Measurements from ENCODE around the gene SRCIN1. TPM values are rescaled to one million over a fixed set of nuclear protein-coding genes. Genes with fewer than 3 reads are reported as not detected.
A peak's percentile ranks its signal among the peaks of the same experiment; 100 is the strongest.

The SRCIN1 gene
- polyA plus RNA-seq, 2 donors: 2.2 to 2.5 TPM

- WGBS, 2 donors: 27 to 43% methylated on average over 5 of the region's 5 CpGs
- Histone ChIP-seq H3K4me1 (ENCODE audit: control insufficient read depth in 2 of 2, insufficient read depth in 2 of 2, low read length in 1 of 2) (peaks cover 3% of the 10 kb centered on the region in 2 donors), H3K27me3 (ENCODE audit: control insufficient read depth in 1 of 2, insufficient read depth in 2 of 2, low read length in 2 of 2) (peaks cover 0 to 16% of the 10 kb centered on the region in 2 donors), H3K4me3 (ENCODE audit: low read depth in 1 of 2, low read length in 2 of 2) (no peak overlapping the region), H3K9me3 (ENCODE audit: control insufficient read depth in 2 of 2, insufficient read depth in 1 of 2, low read depth in 1 of 2, low read length in 1 of 2) (no peaks in the 10 kb centered on the region), H3K36me3 (ENCODE audit: control insufficient read depth in 2 of 2, insufficient read depth in 2 of 2, low read length in 1 of 2) (no peaks in the 10 kb centered on the region), H3K27ac (ENCODE audit: low read depth in 2 of 2, low read length in 1 of 2) (no peak overlapping the region)
These were observed 30.0 kb downstream of the SRCIN1 start for GRCh38 chr17:38575781-38576180.

GRCh38 chr17:38574712-38575111 lies 31.0 kb downstream of the SRCIN1 start:
- Histone ChIP-seq H3K27ac (ENCODE audit: low read depth in 2 of 2, low read length in 1 of 2) (no peak overlapping the region), H3K9me3 (ENCODE audit: control insufficient read depth in 2 of 2, insufficient read depth in 1 of 2, low read depth in 1 of 2, low read length in 1 of 2) (no peaks in the 10 kb centered on the region), H3K27me3 (ENCODE audit: control insufficient read depth in 1 of 2, insufficient read depth in 2 of 2, low read length in 2 of 2) (peaks cover 0 to 16% of the 10 kb centered on the region in 2 donors), H3K4me3 (ENCODE audit: low read depth in 1 of 2, low read length in 2 of 2) (no peak overlapping the region), H3K36me3 (ENCODE audit: control insufficient read depth in 2 of 2, insufficient read depth in 2 of 2, low read length in 1 of 2) (no peaks in the 10 kb centered on the region), H3K4me1 (ENCODE audit: control insufficient read depth in 2 of 2, insufficient read depth in 2 of 2, low read length in 1 of 2) (peaks cover 0 to 3% of the 10 kb centered on the region in 2 donors)
- whole genome bisulfite sequencing, 2 donors: 63 to 73% methylated on average over 13 of the region's 13 CpGs

- Histone ChIP-seq H3K27me3 (ENCODE audit: control insufficient read depth in 1 of 2, insufficient read depth in 2 of 2, low read length in 2 of 2) (peaks cover 0 to 15% of the 10 kb centered on the region in 2 donors), H3K36me3 (ENCODE audit: control insufficient read depth in 2 of 2, insufficient read depth in 2 of 2, low read length in 1 of 2) (no peaks in the 10 kb centered on the region), H3K4me1 (ENCODE audit: control insufficient read depth in 2 of 2, insufficient read depth in 2 of 2, low read length in 1 of 2) (no peaks in the 10 kb centered on the region), H3K9me3 (ENCODE audit: control insufficient read depth in 2 of 2, insufficient read depth in 1 of 2, low read depth in 1 of 2, low read length in 1 of 2) (peaks cover 0 to 3% of the 10 kb centered on the region in 2 donors), H3K27ac (ENCODE audit: low read depth in 2 of 2, low read length in 1 of 2) (no peak overlapping the region), H3K4me3 (ENCODE audit: low read depth in 1 of 2, low read length in 2 of 2) (peak overlapping the region in 1 of 2 donors; percentile 45)
- 1 to 3% methylated on average over 25 to 61 of the region's 61 CpGs for WGBS, 2 donors
These were observed 32.9 kb downstream of the SRCIN1 start for GRCh38 chr17:38572669-38573365.

DNA sequence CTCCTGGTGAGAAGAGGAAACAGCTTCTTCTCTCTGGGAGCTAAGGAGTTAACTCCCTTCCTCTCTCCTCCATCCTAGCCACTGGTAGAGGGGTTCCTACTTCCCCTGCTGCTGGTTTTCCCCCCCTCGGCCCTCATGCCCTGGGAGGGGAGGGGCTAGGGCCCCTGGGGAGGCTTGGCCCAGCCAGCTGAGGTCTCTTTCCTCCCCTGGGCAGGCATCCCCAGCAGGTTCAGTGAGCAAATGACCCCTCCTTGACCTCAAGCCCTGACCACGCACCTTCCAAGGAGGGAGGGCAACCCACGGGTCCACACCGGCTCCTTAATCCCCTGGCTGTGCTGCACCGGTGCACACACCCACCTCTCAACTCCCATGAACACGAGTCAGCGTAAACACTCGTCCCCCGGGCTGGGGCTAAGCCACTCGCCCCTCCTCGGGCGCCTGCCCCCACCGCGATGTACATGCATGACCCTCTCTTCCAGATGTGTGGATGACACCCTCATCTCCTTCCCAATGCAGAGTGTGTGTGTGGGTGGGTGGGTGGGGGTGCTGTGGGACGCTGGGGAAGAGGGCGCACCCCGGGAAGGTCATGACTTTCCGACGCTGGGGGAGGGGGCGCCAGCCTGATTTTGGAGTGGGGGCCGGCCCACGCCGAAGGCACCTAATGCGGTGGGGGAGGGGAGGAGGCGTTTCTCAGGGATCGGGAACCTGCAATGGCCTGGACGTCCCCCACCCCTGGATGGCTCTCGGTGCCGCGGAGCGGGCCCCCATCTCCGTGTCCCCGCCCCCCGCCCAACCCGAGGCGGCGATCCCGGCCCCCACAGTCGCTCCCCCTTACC lies 33.7 kb downstream of the SRCIN1 start:
- 5 to 10% methylated on average over 21 to 39 of the region's 39 CpGs for WGBS, 2 donors
- Histone ChIP-seq H3K4me3 (ENCODE audit: low read depth in 1 of 2, low read length in 2 of 2) (peak overlapping the region in 1 of 2 donors; percentile 45), H3K9me3 (ENCODE audit: control insufficient read depth in 2 of 2, insufficient read depth in 1 of 2, low read depth in 1 of 2, low read length in 1 of 2) (peaks cover 0 to 3% of the 10 kb centered on the region in 2 donors), H3K27me3 (ENCODE audit: control insufficient read depth in 1 of 2, insufficient read depth in 2 of 2, low read length in 2 of 2) (peaks cover 0 to 11% of the 10 kb centered on the region in 2 donors), H3K27ac (ENCODE audit: low read depth in 2 of 2, low read length in 1 of 2) (no peak overlapping the region), H3K4me1 (ENCODE audit: control insufficient read depth in 2 of 2, insufficient read depth in 2 of 2, low read length in 1 of 2) (no peaks in the 10 kb centered on the region), H3K36me3 (ENCODE audit: control insufficient read depth in 2 of 2, insufficient read depth in 2 of 2, low read length in 1 of 2) (no peaks in the 10 kb centered on the region)

DNA sequence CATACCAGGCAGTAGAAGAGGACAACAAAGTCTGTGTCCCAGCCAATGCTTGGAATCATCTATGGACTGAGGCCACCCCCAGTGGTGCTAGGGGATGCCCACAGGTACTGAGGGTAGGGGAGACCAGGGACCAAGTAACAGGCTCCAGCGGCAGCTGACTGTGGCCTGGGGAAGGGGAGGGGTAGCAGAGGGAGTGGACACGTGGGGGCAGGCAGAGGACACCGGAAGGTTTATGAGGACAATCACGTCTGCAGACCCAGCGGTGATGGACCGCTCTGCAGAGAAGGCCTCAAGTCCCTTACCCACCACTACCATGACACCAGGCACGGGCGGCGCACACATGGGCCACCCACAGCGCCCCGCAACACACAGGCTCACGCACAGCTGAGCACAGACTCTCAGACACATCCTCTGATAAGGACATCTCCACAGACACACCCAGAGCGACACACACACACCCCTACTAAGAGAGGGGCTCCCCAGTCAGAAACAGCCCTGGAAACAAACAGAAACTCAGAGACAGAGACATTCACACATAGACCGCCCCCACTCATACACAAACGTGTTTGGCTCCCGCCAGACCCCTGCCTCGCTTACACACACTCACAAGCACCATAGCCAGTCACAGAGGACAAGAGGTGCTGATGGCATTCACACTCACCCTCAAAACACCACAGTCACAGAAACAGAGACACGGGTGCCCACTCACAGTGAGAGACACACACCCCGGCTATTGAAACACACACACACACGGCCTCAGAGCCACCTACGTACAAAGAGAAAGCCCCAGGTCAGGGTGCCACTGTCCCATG lies 35.8 kb downstream of the SRCIN1 start:
- H3K9me3 ChIP-seq (ENCODE audit: control insufficient read depth in 2 of 2, insufficient read depth in 1 of 2, low read depth in 1 of 2, low read length in 1 of 2): peaks cover 0 to 3% of the 10 kb centered on the region in 2 donors

DNA sequence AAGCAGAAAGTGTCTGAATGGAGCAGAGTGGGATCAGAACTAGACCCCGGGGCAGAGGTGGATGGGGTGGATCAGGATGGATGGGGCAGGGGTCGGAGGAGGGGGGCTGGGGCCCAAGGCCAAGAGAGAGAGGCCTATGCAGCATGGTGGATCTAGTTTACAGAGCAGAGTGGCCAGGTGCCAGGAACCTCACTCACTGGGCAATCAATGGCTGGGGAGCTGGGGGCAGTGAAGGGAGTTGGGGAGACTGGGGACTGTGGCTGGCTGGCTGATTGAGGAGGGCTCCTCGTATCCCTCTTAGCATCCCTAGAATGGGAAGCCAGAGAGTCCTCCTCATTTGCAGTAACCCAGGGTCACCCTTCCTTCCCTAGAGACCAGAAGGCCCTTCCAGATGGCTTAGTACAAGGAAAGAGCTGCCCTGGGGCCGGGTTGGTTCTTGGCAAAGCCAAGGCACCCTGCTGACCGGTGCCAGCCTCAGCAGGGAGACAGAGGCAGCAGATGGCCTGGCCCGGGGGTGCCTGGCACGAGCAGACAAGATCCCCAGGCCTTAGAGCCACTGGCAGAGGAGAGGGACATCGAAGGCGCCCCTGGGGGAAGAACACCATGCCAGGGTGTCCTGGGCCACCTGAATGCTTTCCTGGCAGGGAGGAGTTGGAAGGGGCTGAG lies 36.8 kb downstream of the SRCIN1 start:
- H3K4me1 ChIP-seq (ENCODE audit: control insufficient read depth in 2 of 2, insufficient read depth in 2 of 2, low read length in 1 of 2): no peaks in the 10 kb centered on the region
- no peaks in the 10 kb centered on the region for H3K36me3 ChIP-seq (ENCODE audit: control insufficient read depth in 2 of 2, insufficient read depth in 2 of 2, low read length in 1 of 2)
- 74 to 82% methylated on average over 9 of the region's 9 CpGs for WGBS, 2 donors
- peaks cover 0 to 19% of the 10 kb centered on the region in 2 donors for H3K27me3 ChIP-seq (ENCODE audit: control insufficient read depth in 1 of 2, insufficient read depth in 2 of 2, low read length in 2 of 2)
- H3K4me3 ChIP-seq (ENCODE audit: low read depth in 1 of 2, low read length in 2 of 2): no peak overlapping the region
- no peak overlapping the region for H3K27ac ChIP-seq (ENCODE audit: low read depth in 2 of 2, low read length in 1 of 2)
- peaks cover 0 to 3% of the 10 kb centered on the region in 2 donors for H3K9me3 ChIP-seq (ENCODE audit: control insufficient read depth in 2 of 2, insufficient read depth in 1 of 2, low read depth in 1 of 2, low read length in 1 of 2)

More for the DNA sequence above, 35.8 kb downstream of the SRCIN1 start:
- WGBS, 2 donors: 77 to 81% methylated on average over 21 of the region's 21 CpGs
- Histone ChIP-seq H3K4me1 (ENCODE audit: control insufficient read depth in 2 of 2, insufficient read depth in 2 of 2, low read length in 1 of 2) (no peaks in the 10 kb centered on the region), H3K4me3 (ENCODE audit: low read depth in 1 of 2, low read length in 2 of 2) (no peak overlapping the region), H3K27ac (ENCODE audit: low read depth in 2 of 2, low read length in 1 of 2) (no peak overlapping the region), H3K36me3 (ENCODE audit: control insufficient read depth in 2 of 2, insufficient read depth in 2 of 2, low read length in 1 of 2) (no peaks in the 10 kb centered on the region), H3K27me3 (ENCODE audit: control insufficient read depth in 1 of 2, insufficient read depth in 2 of 2, low read length in 2 of 2) (peaks cover 0 to 12% of the 10 kb centered on the region in 2 donors)

GRCh38 chr17:38568274-38568673 lies 37.5 kb downstream of the SRCIN1 start:
- Histone ChIP-seq H3K27me3 (ENCODE audit: control insufficient read depth in 1 of 2, insufficient read depth in 2 of 2, low read length in 2 of 2) (peaks cover 0 to 22% of the 10 kb centered on the region in 2 donors), H3K9me3 (ENCODE audit: control insufficient read depth in 2 of 2, insufficient read depth in 1 of 2, low read depth in 1 of 2, low read length in 1 of 2) (peaks cover 0 to 3% of the 10 kb centered on the region in 2 donors), H3K27ac (ENCODE audit: low read depth in 2 of 2, low read length in 1 of 2) (no peak overlapping the region), H3K4me1 (ENCODE audit: control insufficient read depth in 2 of 2, insufficient read depth in 2 of 2, low read length in 1 of 2) (peaks cover 0 to under 1% of the 10 kb centered on the region in 2 donors), H3K36me3 (ENCODE audit: control insufficient read depth in 2 of 2, insufficient read depth in 2 of 2, low read length in 1 of 2) (no peaks in the 10 kb centered on the region), H3K4me3 (ENCODE audit: low read depth in 1 of 2, low read length in 2 of 2) (no peak overlapping the region)
- 76 to 77% methylated on average over 6 of the region's 6 CpGs for WGBS, 2 donors

DNA sequence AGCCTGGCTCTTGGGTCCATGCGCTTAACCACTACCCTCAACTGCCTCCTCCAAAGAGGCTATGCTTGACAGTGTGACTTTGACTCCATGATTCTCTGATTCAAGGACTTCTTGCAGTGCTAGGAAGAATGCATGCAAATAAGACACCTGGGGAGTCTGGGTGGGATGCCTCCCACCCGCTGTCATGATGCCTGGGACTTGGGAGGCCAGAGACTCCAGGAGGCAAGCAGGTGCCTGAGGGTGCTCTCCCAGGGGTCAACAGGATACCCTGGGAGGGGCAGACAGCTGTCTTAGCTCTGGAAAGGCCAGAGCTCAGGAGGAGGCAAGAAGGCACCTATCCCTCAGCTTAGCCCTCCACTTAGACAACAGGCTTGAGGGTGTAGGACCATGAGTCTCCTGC lies 38.4 kb downstream of the SRCIN1 start:
- no peak overlapping the region for H3K4me3 ChIP-seq (ENCODE audit: low read depth in 1 of 2, low read length in 2 of 2)
- peaks cover 0 to 3% of the 10 kb centered on the region in 2 donors for H3K9me3 ChIP-seq (ENCODE audit: control insufficient read depth in 2 of 2, insufficient read depth in 1 of 2, low read depth in 1 of 2, low read length in 1 of 2)
- H3K27me3 ChIP-seq (ENCODE audit: control insufficient read depth in 1 of 2, insufficient read depth in 2 of 2, low read length in 2 of 2): peaks cover 0 to 30% of the 10 kb centered on the region in 2 donors
- H3K4me1 ChIP-seq (ENCODE audit: control insufficient read depth in 2 of 2, insufficient read depth in 2 of 2, low read length in 1 of 2): peaks cover 0 to 2% of the 10 kb centered on the region in 2 donors
- 90 to 93% methylated on average over 2 of the region's 2 CpGs for WGBS, 2 donors
- H3K36me3 ChIP-seq (ENCODE audit: control insufficient read depth in 2 of 2, insufficient read depth in 2 of 2, low read length in 1 of 2): no peaks in the 10 kb centered on the region
- no peak overlapping the region for H3K27ac ChIP-seq (ENCODE audit: low read depth in 2 of 2, low read length in 1 of 2)

DNA sequence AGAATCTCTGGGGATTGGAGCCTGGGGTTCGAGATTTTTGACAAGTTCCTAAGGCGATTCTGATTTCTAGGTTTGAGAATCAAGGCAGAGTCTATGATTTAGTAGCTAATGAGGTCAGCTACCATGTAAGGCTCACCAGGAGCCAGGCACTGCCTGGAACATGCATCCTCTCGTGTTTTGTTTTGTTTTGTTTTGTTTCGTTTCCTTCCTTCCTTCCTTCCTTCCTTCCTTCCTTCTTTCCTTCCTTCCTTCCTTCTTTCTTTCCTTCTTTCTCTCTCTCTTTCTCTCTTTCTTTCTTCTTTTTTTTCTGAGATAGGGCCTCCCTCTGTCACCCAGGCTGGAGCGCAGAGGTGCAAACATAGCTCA lies 39.1 kb downstream of the SRCIN1 start:
- Histone ChIP-seq H3K27ac (ENCODE audit: low read depth in 2 of 2, low read length in 1 of 2) (no peak overlapping the region), H3K4me3 (ENCODE audit: low read depth in 1 of 2, low read length in 2 of 2) (no peak overlapping the region), H3K9me3 (ENCODE audit: control insufficient read depth in 2 of 2, insufficient read depth in 1 of 2, low read depth in 1 of 2, low read length in 1 of 2) (peaks cover 0 to 6% of the 10 kb centered on the region in 2 donors), H3K4me1 (ENCODE audit: control insufficient read depth in 2 of 2, insufficient read depth in 2 of 2, low read length in 1 of 2) (peaks cover 0 to 2% of the 10 kb centered on the region in 2 donors), H3K27me3 (ENCODE audit: control insufficient read depth in 1 of 2, insufficient read depth in 2 of 2, low read length in 2 of 2) (peaks cover 0 to 30% of the 10 kb centered on the region in 2 donors), H3K36me3 (ENCODE audit: control insufficient read depth in 2 of 2, insufficient read depth in 2 of 2, low read length in 1 of 2) (no peaks in the 10 kb centered on the region)
- WGBS, 2 donors: 68 to 70% methylated on average over 5 of the region's 5 CpGs
